Spleen (tissue), 7 donors: ENCODE measurements around the gene GJA1.
"Not testable (repeated sequence)": the region's sequence is repeated elsewhere in the genome, so short reads cannot be mapped to it uniquely, and the experiment has no call there.

Source experiments
- CTCF ChIP-seq, 11 experiments: fragments of 200-600 bp in 7 of 11; fragments of 450-650 bp in 4 of 11; sonication (generic) in 4 of 11; IDR thresholded peaks in 8 of 11; conservative IDR thresholded peaks in 3 of 11; 1 replicate in 7 of 11; 2 replicates in 4 of 11; pipeline versions ENCODE4 v1.4.0 to v1.8.0; 2016 to 2021; ENCODE audit warnings: antibody characterized with exemption in 11 of 11, inconsistent platforms in 4 of 11, mild to moderate bottlenecking in 1 of 11
- POLR2A ChIP-seq, 3 donors: fragments of 450-650 bp; IDR thresholded peaks; one replicate each; pipeline ENCODE4 v1.5.1; 2017; ENCODE audit warnings: antibody characterized with exemption in 3 of 3, mild to moderate bottlenecking in 1 of 3
- POLR2AphosphoS5 ChIP-seq, 3 donors: sonication (generic); formaldehyde crosslinking; IDR thresholded peaks; one replicate each; pipeline ENCODE4 v1.5.1; 2017; ENCODE audit warnings: antibody characterized with exemption in 3 of 3
- donor health status: DM: no; HTN: no; CAD: no; lungs with moderate emphysema.
- donor health status: DM: no; HTN: no; CAD: no.
- donor health status: DM: no; HTN: no; CAD: no.

GRCh38 chr6:121386551-121386950 lies 48.9 kb upstream of the GJA1 start:
- TF ChIP-seq CTCF (IDR thresholded peaks at IDR 0.05 in 8 of 11, conservative IDR thresholded peaks at IDR 0.05 in 3 of 11); POLR2A (IDR thresholded peaks at IDR 0.05); POLR2AphosphoS5 (IDR thresholded peaks at IDR 0.05): not testable (repeated sequence)
